ENCODE measurements around the gene CCDC192. TPM values are rescaled to one million over a fixed set of nuclear protein-coding genes. Genes with fewer than 3 reads are reported as not detected.

Gene CCDC192
- total and polyA plus RNA-seq, 10 of the 15 experiments (the other 5 are each of a cell fraction or from before 2014, with no cell fraction given), result 0.20 to 0.79 (median 0.32) TPM; not detected in 4

DNA sequence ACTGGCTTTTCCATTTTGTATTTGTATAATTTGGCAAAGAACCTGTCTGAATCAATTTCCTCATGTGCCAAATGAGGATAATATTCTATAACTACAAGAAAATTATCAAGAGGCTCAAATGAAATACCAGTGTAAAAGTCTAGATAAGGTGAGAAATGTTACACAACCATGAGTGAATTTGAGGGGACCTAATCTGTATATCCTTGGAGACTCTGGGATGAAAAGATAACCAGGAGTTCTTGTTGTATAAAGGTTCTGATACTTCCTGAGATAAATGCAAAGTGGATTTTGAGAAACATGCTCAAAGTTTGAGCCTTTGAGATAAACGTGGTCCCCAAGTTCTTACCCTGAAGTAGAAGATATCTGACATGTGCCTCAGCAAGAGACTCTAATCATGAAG, 260.0 kb downstream of the CCDC192 start (continued):
- TF ChIP-seq EP300 (IDR thresholded peaks at IDR 0.05; ENCODE audit: borderline replicate concordance in 1 of 2, control insufficient read depth in 1 of 2, low read depth in 2 of 2, low read length in 2 of 2) (no peak), MYC (IDR thresholded peaks at IDR 0.05; ENCODE audit: insufficient read depth, insufficient read length, insufficient replicate concordance, low read length, severe bottlenecking) (no peak), RELA (IDR thresholded peaks at IDR 0.05; ENCODE audit: borderline replicate concordance, partially characterized antibody) (no peak), CHD1 (IDR thresholded peaks at IDR 0.05; ENCODE audit: low read depth, low read length) (no peak), IRF4 (IDR thresholded peaks at IDR 0.05; ENCODE audit: low read depth, low read length) (no peak)
- TF ChIP-seq, protein P1, sequence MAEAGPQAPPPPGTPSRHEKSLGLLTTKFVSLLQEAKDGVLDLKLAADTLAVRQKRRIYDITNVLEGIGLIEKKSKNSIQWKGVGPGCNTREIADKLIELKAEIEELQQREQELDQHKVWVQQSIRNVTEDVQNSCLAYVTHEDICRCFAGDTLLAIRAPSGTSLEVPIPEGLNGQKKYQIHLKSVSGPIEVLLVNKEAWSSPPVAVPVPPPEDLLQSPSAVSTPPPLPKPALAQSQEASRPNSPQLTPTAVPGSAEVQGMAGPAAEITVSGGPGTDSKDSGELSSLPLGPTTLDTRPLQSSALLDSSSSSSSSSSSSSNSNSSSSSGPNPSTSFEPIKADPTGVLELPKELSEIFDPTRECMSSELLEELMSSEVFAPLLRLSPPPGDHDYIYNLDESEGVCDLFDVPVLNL (IDR thresholded peaks at IDR 0.05; ENCODE audit: low read depth, low read length), result no peak
- TF ChIP-seq, protein P2, sequence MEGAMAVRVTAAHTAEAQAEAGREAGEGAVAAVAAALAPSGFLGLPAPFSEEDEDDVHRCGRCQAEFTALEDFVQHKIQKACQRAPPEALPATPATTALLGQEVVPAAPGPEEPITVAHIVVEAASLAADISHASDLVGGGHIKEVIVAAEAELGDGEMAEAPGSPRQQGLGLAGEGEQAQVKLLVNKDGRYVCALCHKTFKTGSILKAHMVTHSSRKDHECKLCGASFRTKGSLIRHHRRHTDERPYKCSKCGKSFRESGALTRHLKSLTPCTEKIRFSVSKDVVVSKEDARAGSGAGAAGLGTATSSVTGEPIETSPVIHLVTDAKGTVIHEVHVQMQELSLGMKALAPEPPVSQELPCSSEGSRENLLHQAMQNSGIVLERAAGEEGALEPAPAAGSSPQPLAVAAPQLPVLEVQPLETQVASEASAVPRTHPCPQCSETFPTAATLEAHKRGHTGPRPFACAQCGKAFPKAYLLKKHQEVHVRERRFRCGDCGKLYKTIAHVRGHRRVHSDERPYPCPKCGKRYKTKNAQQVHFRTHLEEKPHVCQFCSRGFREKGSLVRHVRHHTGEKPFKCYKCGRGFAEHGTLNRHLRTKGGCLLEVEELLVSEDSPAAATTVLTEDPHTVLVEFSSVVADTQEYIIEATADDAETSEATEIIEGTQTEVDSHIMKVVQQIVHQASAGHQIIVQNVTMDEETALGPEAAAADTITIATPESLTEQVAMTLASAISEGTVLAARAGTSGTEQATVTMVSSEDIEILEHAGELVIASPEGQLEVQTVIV (IDR thresholded peaks at IDR 0.05; ENCODE audit: borderline replicate concordance, partially characterized antibody), result no peak
- TF ChIP-seq, protein P3, sequence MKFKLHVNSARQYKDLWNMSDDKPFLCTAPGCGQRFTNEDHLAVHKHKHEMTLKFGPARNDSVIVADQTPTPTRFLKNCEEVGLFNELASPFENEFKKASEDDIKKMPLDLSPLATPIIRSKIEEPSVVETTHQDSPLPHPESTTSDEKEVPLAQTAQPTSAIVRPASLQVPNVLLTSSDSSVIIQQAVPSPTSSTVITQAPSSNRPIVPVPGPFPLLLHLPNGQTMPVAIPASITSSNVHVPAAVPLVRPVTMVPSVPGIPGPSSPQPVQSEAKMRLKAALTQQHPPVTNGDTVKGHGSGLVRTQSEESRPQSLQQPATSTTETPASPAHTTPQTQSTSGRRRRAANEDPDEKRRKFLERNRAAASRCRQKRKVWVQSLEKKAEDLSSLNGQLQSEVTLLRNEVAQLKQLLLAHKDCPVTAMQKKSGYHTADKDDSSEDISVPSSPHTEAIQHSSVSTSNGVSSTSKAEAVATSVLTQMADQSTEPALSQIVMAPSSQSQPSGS (IDR thresholded peaks at IDR 0.05; ENCODE audit: low read length), result no peak

Measured in GM12878 (cell line).